ENCODE results near the gene ERO1B. TPM values are rescaled to one million over a fixed set of nuclear protein-coding genes. Genes with fewer than 3 reads are reported as not detected.

Gene ERO1B
- total RNA-seq, 1 experiment from 2014 or later: 3.2 TPM

GRCh38 chr1:236322566-236323409, 41.0 kb upstream of the ERO1B start:
- Mint-ChIP-seq H3K4me1 (no peaks in the 10 kb centered on the region), H3K27me3 (ENCODE audit: low read depth) (no peaks in the 10 kb centered on the region), H3K27ac (no peak overlapping the region), H3K4me3 (no peak overlapping the region), H3K36me3 (peaks cover 21% of the 10 kb centered on the region), H3K9me3 (peaks cover 31% of the 10 kb centered on the region)
- no peak for ATAC-seq
- DNase-seq (ENCODE audit: low spot score): no peak
- POLR2A ChIA-PET: interaction anchor here (0.6 kb wide), 1 partner anchor 198 kb away, joined by 4 read pairs; no protein-coding TSS in a partner anchor
- CTCF ChIA-PET: no interaction called here
- TF ChIP-seq CBFB (CRISPR knock-in tag; IDR thresholded peaks at IDR 0.05; ENCODE audit: low read depth): no peak
- no peak for TF ChIP-seq ZNF423 (CRISPR knock-in tag; IDR thresholded peaks at IDR 0.05)
- no peak for TF ChIP-seq ZNF416 (CRISPR knock-in tag; IDR thresholded peaks at IDR 0.05)
- TF ChIP-seq RORB (CRISPR knock-in tag; IDR thresholded peaks at IDR 0.05): no peak

- no peaks in the 10 kb centered on the region for H3K27me3 Mint-ChIP-seq (ENCODE audit: low read depth)
- CTCF ChIA-PET: no interaction called here
- POLR2A ChIA-PET: no interaction called here
- peaks cover 21% of the 10 kb centered on the region for H3K36me3 Mint-ChIP-seq
- ATAC-seq: no peak
- H3K4me1 Mint-ChIP-seq: no peaks in the 10 kb centered on the region
- H3K9me3 Mint-ChIP-seq: peaks cover 31% of the 10 kb centered on the region
- no peak for DNase-seq (ENCODE audit: low spot score)
- TF ChIP-seq RORB (CRISPR knock-in tag; IDR thresholded peaks at IDR 0.05) (no peak), SOX15 (CRISPR knock-in tag; IDR thresholded peaks at IDR 0.05) (no peak), HMGXB4 (CRISPR knock-in tag; IDR thresholded peaks at IDR 0.05) (no peak), ERG (CRISPR knock-in tag; IDR thresholded peaks at IDR 0.05) (no peak), GABPB1 (CRISPR knock-in tag; IDR thresholded peaks at IDR 0.05) (no peak), ZSCAN18 (CRISPR knock-in tag; IDR thresholded peaks at IDR 0.05) (no peak), ZNF396 (CRISPR knock-in tag; IDR thresholded peaks at IDR 0.05; ENCODE audit: borderline replicate concordance) (no peak), ATF6 (CRISPR knock-in tag; IDR thresholded peaks at IDR 0.05) (no peak), E2F4 (CRISPR knock-in tag; IDR thresholded peaks at IDR 0.05; ENCODE audit: borderline replicate concordance, low read depth) (no peak), NR1H2 (CRISPR knock-in tag; IDR thresholded peaks at IDR 0.05) (no peak), ZNF121 (CRISPR knock-in tag; IDR thresholded peaks at IDR 0.05) (no peak), MYBL2 (CRISPR knock-in tag; IDR thresholded peaks at IDR 0.05) (no peak), NR2C2 (CRISPR knock-in tag; IDR thresholded peaks at IDR 0.05) (no peak)
- H3K27ac Mint-ChIP-seq: no peak overlapping the region
- no peak overlapping the region for H3K4me3 Mint-ChIP-seq
Measured at GRCh38 chr1:236321101-236321500, 39.3 kb upstream of the ERO1B start.

All from WTC11 (cell line).